Measurements from ENCODE around the gene MATK.

The MATK gene

DNA sequence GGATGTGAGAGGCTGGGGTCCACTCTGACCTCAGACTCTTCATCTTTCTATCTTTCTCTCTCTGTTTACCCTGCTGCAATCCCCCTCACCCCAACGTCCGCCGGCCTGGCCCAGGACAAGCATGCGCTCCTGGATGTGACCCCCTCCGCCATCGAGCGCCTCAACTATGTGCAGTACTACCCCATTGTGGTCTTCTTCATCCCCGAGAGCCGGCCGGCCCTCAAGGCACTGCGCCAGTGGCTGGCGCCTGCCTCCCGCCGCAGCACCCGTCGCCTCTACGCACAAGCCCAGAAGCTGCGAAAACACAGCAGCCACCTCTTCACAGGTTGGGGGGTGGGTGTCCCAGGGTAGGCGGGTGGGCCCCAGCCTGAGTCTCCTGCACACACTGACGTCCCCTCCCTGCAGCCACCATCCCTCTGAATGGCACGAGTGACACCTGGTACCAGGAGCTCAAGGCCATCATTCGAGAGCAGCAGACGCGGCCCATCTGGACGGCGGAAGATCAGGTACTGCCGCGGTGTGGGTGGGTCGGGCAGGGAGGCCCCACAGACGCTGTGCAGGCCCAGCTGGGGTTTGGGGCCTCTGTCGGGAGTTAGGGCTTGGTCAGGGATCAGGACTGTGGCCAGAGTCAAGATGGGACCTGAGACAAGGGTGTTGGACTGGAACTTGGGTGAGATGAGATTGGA lies 39.7 kb downstream of the MATK start:
- no peak for DNase-seq

DNA sequence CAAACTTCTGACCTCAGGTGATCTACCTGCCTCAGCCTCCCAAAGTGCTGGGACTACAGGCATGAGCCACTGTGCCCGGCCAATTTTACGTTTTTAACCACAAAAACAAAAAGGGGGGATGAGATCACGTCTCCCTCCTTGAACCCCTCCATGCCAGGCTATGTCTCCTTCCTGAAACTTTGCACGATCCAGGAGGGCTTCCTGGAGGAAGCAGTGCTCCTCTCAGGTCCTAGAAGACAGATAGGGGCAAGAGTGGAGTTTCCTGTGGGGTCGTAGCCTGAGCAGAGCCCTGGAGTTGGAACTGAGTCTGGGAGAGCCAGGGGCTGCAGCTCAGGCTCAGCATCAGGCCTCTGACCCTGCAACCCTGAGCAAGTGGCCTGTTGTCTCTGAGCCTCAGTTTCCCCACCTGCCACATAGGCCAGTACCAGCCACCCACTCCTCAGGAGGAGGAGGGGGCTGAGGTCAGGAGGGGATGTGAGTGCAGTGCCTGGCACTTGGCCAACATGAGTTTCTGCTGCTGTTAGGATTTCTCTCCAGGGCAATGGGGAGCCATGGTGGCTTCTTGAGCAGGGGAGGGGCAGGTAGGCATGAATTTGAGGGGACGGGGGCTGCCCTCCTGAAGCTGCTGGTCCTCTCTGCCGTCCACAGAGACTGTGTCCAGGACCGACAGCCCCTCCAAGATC lies 40.7 kb downstream of the MATK start:
- no peak for DNase-seq

DNA sequence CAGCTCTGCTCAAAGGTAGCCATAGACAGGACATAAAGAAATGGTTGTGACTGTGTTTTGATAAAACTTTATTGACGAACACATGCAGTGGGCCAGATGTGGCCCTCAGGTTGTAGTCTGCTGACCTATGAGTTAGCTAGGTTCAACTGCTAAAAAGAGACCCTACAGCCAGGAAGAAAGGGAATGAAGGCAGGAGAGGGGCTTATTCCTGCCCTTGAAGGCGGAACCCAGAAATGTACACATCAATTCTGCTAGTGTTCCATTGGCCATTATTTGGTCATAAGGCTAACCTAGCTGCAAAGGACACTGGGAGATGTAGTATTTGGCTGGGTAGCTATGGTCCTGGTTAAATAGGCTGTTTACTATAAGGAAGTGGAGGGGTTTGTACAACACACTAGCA lies 42.7 kb downstream of the MATK start:
- DNase-seq = no peak

DNA sequence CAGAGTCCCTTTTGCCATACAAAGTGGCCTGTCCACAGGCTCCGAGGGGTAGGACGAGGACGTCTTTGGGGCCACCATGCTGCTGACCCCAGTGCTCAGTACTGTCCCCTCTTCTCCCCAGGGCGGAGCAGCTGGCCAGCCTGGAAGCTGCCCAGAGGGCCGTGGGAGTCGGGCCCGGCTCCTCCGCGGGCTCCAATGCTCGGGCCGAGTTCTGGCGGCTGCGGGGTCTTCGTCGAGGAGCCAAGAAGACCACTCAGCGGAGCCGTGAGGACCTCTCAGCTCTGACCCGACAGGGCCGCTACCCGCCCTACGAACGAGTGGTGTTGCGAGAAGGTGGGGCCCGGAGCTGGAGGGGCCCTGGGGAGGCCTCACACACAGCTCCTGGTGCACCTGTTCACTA lies 45.8 kb downstream of the MATK start:
- DNase-seq = no peak

DNA sequence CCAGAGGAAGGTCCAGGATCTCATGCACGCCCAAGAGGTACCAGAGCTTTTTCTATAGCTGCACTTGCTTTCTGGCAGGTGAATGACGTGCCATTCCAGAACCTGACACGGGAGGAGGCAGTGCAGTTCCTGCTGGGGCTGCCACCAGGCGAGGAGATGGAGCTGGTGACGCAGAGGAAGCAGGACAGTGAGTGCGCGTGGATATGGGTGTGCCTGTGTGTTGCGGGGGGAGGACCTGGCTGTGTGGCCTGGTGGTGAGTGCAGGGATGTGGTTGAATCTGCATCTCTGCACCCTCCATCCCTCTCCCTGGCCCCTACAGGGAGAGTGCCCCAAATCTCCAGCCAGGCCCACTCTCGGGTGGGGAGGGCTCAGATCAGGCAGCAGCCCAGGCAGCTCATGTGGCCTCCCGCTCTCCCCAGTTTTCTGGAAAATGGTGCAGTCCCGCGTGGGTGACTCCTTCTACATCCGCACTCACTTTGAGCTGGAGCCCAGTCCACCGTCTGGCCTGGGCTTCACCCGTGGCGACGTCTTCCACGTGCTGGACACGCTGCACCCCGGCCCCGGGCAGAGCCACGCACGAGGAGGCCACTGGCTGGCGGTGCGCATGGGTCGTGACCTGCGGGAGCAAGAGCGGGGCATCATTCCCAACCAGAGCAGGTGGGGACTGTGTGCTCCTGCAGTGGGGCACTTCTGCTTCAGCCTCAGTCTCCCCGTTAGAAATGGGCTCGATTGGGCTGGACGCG lies 47.5 kb downstream of the MATK start:
- no peak for DNase-seq

DNA sequence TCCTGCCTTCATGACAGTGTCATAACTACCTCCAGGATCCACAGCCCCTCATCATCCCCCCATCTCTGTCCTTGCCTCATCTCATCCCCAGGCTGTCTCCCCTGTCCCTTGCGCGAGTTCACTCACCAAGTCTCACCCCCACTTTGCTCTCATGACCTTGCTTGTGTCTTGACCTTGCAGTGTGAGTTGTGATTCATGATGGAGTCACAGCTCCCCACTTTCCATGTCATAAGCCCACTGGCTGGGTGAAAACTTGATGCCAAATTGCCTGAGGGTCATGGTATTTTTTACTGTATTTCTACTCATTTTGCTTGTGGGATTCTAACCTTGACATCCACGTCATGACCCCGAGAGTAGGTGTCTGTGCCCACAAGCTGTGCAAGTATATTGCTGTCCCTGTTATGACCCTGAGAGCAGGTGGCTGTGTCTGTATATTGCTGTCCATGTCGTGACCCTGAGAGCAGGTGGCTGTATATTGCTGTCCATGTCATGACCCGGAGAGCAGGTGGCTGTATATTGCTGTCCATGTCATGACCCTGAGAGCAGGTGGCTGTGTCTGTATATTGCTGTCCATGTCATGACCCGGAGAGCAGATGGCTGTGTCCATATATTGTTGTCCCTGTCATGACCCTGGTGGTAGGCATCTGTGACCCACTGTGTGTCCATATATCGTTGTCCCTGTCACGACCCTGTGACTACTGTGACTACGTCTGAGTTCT lies 48.5 kb downstream of the MATK start:
- DNase-seq = no peak

DNA sequence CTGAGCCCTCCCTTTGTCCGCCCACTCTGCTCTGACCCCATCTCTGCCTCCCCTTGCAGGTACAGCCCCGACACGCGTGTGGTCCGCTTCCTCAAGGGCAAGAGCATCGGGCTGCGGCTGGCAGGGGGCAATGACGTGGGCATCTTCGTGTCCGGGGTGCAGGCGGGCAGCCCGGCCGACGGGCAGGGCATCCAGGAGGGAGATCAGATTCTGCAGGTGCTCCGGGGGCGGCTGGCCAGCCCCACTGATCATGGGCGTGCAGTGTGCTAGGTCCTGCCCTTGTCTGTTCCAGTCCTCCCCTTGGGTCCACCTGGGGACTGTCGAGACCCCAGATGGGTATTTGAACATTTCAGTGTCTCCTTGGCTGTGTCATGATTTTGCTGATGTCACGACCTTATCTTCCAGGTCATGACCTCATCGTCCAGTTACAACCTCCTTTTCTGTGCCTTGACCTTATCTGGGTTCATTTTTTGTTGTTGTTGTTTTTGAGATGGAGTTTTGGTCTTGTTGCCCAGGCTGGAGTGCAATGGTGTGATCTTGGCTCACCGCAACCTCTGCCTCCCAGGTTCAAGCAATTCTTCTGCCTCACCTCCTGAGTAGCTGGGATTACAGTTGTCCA lies 50.0 kb downstream of the MATK start:
- no peak for DNase-seq

DNA sequence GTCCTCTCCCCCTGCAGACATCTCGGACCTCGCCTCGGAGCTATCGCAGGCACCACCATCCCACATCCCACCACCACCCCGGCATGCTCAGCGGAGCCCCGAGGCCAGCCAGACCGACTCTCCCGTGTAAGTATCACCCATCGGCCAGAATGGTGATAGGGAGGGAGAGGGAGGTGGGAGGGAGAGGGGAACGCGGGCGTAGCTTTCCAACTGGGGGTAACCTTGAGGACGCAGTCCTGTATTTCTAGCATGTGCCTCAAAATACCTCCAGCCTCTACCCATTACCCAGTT lies 51.9 kb downstream of the MATK start:
- no peak for DNase-seq

DNA sequence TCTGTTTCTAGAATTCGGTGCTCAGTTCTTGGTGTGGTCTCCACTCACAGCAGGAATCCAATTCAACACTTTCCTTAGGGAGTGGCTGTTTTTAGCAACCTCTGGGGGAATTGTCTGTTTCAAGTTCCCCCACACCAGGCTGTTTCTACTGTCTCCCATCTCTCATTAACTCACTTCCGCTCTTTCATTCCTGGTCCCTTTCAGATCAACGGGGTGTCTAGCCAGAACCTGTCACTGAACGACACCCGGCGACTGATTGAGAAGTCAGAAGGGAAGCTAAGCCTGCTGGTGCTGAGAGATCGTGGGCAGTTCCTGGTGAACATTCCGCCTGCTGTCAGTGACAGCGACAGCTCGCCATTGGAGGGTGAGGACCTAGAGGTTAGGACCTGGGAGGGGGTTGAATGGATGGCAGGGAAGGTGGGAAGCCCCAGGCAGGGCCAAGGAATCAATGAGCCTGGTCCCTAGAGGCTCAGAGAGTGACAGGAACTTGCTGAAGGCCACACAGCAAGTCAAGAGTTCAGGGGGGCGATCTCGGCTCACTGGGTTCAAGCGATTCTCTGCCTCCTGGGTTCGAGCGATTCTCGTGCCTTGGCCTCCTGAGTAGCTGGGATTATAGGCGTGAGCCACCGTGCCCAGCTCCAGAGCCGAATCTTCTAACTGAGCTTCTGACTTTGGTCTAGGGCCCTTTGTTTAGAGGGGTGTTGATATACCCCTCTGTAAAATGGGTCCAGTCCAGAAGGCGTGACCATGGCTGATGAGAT lies 52.5 kb downstream of the MATK start:
- no peak for DNase-seq

DNA sequence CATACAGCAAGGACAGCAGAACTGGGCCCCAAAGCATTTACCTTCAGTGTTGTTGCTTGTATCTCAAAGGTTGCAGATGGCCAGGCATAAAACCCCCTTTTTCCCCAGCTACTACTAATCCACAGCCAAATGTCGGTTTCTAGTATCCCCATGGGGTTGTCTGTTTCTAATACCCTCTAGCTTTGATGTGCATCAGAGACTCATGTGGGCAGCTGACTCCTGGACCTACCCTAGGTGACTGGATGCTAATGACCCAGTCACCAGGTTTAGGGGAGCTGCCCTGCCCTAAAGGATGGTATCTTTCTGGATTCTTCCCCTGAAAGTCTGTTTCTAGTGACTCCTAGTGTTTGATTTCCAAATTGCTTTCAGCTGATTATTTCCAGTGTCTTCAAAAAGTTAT lies 54.1 kb downstream of the MATK start:
- DNase-seq = no peak

DNA sequence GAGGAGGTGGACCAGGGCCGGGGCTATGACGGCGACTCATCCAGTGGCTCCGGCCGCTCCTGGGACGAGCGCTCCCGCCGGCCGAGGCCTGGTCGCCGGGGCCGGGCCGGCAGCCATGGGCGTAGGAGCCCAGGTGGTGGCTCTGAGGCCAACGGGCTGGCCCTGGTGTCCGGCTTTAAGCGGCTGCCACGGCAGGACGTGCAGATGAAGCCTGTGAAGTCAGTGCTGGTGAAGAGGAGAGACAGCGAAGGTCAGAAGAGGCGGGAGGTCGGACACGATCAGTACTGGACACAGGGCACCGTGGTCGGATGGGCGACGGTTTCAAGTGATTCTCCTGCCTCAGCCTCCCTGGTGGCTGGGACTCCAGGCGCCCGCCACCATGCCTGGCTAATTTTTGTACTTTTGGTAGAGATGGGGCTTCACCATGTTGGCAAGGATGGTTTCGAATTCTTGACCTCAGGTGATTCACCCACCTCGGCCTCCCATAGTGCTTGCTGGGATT lies 55.7 kb downstream of the MATK start:
- DNase-seq = no peak

All from islet precursor cell (in vitro differentiated cells).